Measurements from ENCODE around the gene CHURC1. TPM values are rescaled to one million over a fixed set of nuclear protein-coding genes. Genes with fewer than 3 reads are reported as not detected.

Gene CHURC1
- total RNA-seq, 2 experiments from 2014 or later: 33.0 to 72.5 TPM

GRCh38 chr14:64966976-64967375 lies 52.7 kb downstream of the CHURC1 start:
- no TSS peak for BruUV-seq (replicated peaks)
- H3K4me1 ChIP-seq (ENCODE audit: insufficient read depth, low read length, poor library complexity, severe bottlenecking): peaks cover 11% of the 10 kb centered on the region
- H3K9me3 ChIP-seq (ENCODE audit: low read length): no peaks in the 10 kb centered on the region
- H2AFZ ChIP-seq (ENCODE audit: low read length): no peak overlapping the region
- TF ChIP-seq EZH2phosphoT487 (IDR thresholded peaks at IDR 0.05; ENCODE audit: borderline replicate concordance, low read depth, low read length): no peak
- TF ChIP-seq CTCF (conservative IDR thresholded peaks at IDR 0.05; ENCODE audit: low read length): no peak
- intact Hi-C loops (cut with micrococcal nuclease; ENCODE audit: unreplicated experiment): no loop called here
- no peak overlapping the region for H3K4me2 ChIP-seq (ENCODE audit: low read length)
- POLR2A ChIA-PET: interaction anchor here (0.6 kb wide), 1 partner anchor 843 kb away, joined by 3 read pairs; no protein-coding TSS in a partner anchor
- DNase-seq (ENCODE audit: low spot score): no peak
- no peaks in the 10 kb centered on the region for H4K20me1 ChIP-seq (ENCODE audit: insufficient read depth, low read length)
- no peaks in the 10 kb centered on the region for H3K9me2 ChIP-seq (ENCODE audit: insufficient read depth, low read length)
- H3K4me3 ChIP-seq (ENCODE audit: low read depth, low read length, poor library complexity, severe bottlenecking): no peak overlapping the region
- H3K36me3 ChIP-seq (ENCODE audit: insufficient read depth, low read length): no peaks in the 10 kb centered on the region
- no peaks in the 10 kb centered on the region for H3K79me2 ChIP-seq (ENCODE audit: insufficient read depth, low read depth, low read length)
- no peak overlapping the region for H3K27ac ChIP-seq (ENCODE audit: low read depth, low read length, poor library complexity, severe bottlenecking)
- CTCF ChIA-PET (ENCODE audit: unreplicated experiment): no interaction called here

- Histone ChIP-seq H3K27ac (ENCODE audit: low read depth, low read length, poor library complexity, severe bottlenecking) (no peak overlapping the region), H3K4me1 (ENCODE audit: insufficient read depth, low read length, poor library complexity, severe bottlenecking) (peaks cover 11% of the 10 kb centered on the region), H4K20me1 (ENCODE audit: insufficient read depth, low read length) (no peaks in the 10 kb centered on the region; the same call in 1 of the 2 replicates), H3K4me3 (ENCODE audit: low read depth, low read length, poor library complexity, severe bottlenecking) (no peak overlapping the region), H3K4me2 (ENCODE audit: low read length) (no peak overlapping the region), H2AFZ (ENCODE audit: low read length) (no peak overlapping the region), H3K36me3 (ENCODE audit: insufficient read depth, low read length) (no peaks in the 10 kb centered on the region), H3K9me3 (ENCODE audit: low read length) (no peaks in the 10 kb centered on the region), H3K9me2 (ENCODE audit: insufficient read depth, low read length) (no peaks in the 10 kb centered on the region), H3K79me2 (ENCODE audit: insufficient read depth, low read depth, low read length) (no peaks in the 10 kb centered on the region)
- ChIA-PET CTCF (ENCODE audit: unreplicated experiment) (no interaction called here), POLR2A (interaction anchor here (1.1 kb wide), 1 partner anchor 9 kb away, joined by 4 read pairs; no protein-coding TSS in a partner anchor)
- intact Hi-C loops (cut with micrococcal nuclease; ENCODE audit: unreplicated experiment): no loop called here
- TF ChIP-seq EZH2phosphoT487 (IDR thresholded peaks at IDR 0.05; ENCODE audit: borderline replicate concordance, low read depth, low read length): no peak
- TF ChIP-seq CTCF (conservative IDR thresholded peaks at IDR 0.05; ENCODE audit: low read length): no peak
- BruUV-seq (replicated peaks): no TSS peak
- DNase-seq (ENCODE audit: low spot score): no peak
Measured at GRCh38 chr14:64968167-64968566, 53.9 kb downstream of the CHURC1 start.

GRCh38 chr14:64968651-64969050 lies 54.4 kb downstream of the CHURC1 start:
- TF ChIP-seq CTCF (conservative IDR thresholded peaks at IDR 0.05; ENCODE audit: low read length): no peak
- TF ChIP-seq EZH2phosphoT487 (IDR thresholded peaks at IDR 0.05; ENCODE audit: borderline replicate concordance, low read depth, low read length): no peak
- Histone ChIP-seq H2AFZ (ENCODE audit: low read length) (no peak overlapping the region), H3K9me3 (ENCODE audit: low read length) (no peaks in the 10 kb centered on the region), H3K4me1 (ENCODE audit: insufficient read depth, low read length, poor library complexity, severe bottlenecking) (peaks cover 11% of the 10 kb centered on the region), H3K4me3 (ENCODE audit: low read depth, low read length, poor library complexity, severe bottlenecking) (no peak overlapping the region), H3K79me2 (ENCODE audit: insufficient read depth, low read depth, low read length) (no peaks in the 10 kb centered on the region), H4K20me1 (ENCODE audit: insufficient read depth, low read length) (no peaks in the 10 kb centered on the region; the same call in 1 of the 2 replicates), H3K9me2 (ENCODE audit: insufficient read depth, low read length) (no peaks in the 10 kb centered on the region), H3K27ac (ENCODE audit: low read depth, low read length, poor library complexity, severe bottlenecking) (no peak overlapping the region), H3K36me3 (ENCODE audit: insufficient read depth, low read length) (no peaks in the 10 kb centered on the region), H3K4me2 (ENCODE audit: low read length) (no peak overlapping the region)
- intact Hi-C loops (cut with micrococcal nuclease; ENCODE audit: unreplicated experiment): no loop called here
- ChIA-PET CTCF (ENCODE audit: unreplicated experiment) (no interaction called here), POLR2A (interaction anchor here (0.6 to 1.1 kb wide), 2 partner anchors 10 to 414 kb away, joined by 4 to 6 read pairs; no protein-coding TSS in a partner anchor)
- no peak for DNase-seq (ENCODE audit: low spot score)
- BruUV-seq (replicated peaks): no TSS peak

Data from OCI-LY7 (cell line).